Measurements from ENCODE around the gene ATXN1.
"Not testable (repeated sequence)": the region's sequence is repeated elsewhere in the genome, so short reads cannot be mapped to it uniquely, and the experiment has no call there.

ATXN1 gene

DNA sequence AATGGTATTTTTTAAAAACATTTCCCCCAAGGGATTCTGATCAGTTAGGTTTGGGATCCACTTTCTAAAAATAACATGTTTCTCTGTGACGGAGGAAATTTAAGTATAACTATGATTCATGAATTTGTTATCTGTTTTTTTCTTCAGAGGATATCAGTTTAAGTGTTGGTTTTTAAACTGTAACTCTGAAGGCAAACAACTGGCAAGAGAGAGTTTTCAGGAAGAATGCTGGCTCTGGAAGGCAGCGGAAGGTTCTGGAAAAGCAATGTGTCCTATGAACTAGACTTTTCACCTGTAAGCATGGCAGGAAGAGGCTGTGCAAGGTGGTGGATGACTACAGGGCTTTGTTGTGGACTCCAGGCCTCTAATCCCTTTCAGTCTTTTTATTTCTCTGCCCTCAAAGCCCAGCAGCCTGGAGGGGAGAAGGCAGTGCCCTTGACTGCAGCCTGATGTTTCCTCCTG, 369.8 kb downstream of the ATXN1 start:
- Histone ChIP-seq H3K27me3 (ENCODE audit: control insufficient read depth, insufficient read depth, low read length) (no peaks in the 10 kb centered on the region), H3K79me2 (no peaks in the 10 kb centered on the region), H3K9ac (no peak overlapping the region), H3K9me3 (ENCODE audit: control insufficient read depth, low read length) (no peaks in the 10 kb centered on the region), H2AFZ (no peak overlapping the region), H3K27ac (no peak overlapping the region), H3K4me2 (ENCODE audit: low read length) (no peak overlapping the region), H3K4me1 (no peaks in the 10 kb centered on the region), H3K36me3 (ENCODE audit: control insufficient read depth, insufficient read depth, low read length) (no peaks in the 10 kb centered on the region), H3K4me3 (ENCODE audit: low read depth, low read length) (no peak overlapping the region)
- TF ChIP-seq, protein P1, sequence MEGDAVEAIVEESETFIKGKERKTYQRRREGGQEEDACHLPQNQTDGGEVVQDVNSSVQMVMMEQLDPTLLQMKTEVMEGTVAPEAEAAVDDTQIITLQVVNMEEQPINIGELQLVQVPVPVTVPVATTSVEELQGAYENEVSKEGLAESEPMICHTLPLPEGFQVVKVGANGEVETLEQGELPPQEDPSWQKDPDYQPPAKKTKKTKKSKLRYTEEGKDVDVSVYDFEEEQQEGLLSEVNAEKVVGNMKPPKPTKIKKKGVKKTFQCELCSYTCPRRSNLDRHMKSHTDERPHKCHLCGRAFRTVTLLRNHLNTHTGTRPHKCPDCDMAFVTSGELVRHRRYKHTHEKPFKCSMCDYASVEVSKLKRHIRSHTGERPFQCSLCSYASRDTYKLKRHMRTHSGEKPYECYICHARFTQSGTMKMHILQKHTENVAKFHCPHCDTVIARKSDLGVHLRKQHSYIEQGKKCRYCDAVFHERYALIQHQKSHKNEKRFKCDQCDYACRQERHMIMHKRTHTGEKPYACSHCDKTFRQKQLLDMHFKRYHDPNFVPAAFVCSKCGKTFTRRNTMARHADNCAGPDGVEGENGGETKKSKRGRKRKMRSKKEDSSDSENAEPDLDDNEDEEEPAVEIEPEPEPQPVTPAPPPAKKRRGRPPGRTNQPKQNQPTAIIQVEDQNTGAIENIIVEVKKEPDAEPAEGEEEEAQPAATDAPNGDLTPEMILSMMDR (IDR thresholded peaks at IDR 0.05) = no peak

DNA sequence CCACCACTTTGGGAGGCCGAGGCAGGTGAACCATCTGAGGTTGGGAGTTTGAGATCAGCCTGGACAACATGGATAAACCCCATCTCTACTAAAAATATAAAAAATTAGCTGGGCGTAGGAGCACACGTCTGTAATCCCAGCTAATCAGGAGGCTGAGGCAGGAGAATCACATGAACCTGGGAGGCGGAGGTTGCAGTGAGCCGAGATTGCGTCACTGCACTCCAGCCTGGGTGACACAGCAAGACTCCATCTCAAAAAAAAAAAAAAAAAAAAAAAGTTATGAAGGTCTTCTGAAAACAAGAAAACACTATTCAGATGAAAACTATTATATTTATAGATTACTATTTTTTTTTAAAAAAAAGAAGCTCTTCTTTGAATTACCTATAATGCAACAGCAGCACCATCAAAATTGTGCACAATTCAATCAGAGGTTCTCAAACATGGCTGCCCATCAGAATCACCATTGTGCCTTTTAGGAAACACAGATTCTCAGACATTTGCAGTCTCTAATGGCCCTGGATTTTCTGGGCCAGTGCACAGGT, 370.3 kb downstream of the ATXN1 start:
- not testable (repeated sequence) for H3K4me3 ChIP-seq (ENCODE audit: low read depth, low read length); H3K4me2 ChIP-seq (ENCODE audit: low read length); H3K9ac ChIP-seq; H3K79me2 ChIP-seq; H3K27me3 ChIP-seq (ENCODE audit: control insufficient read depth, insufficient read depth, low read length); H2AFZ ChIP-seq; H3K36me3 ChIP-seq (ENCODE audit: control insufficient read depth, insufficient read depth, low read length); H3K4me1 ChIP-seq; H3K27ac ChIP-seq; H3K9me3 ChIP-seq (ENCODE audit: control insufficient read depth, low read length)

DNA sequence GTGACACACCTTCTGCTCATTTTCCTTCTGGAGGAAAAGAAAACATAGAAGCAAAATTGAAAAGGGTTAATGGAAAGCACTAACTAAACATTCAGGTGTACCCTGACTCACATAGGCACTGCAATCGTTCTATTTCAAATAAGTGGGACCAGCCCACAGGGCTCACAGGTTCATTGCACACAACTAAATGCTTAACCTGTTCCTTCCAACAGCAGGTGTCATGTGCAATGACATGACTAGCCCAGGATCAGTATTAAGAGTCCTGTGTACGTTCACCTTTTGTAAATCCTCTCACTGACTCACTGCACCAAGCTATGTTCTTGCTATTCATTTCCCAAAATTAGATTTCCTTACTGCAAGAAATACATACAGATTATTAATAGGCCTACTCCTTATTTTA, 371.6 kb downstream of the ATXN1 start:
- Histone ChIP-seq H3K36me3 (ENCODE audit: control insufficient read depth, insufficient read depth, low read length) (no peaks in the 10 kb centered on the region), H3K79me2 (no peaks in the 10 kb centered on the region), H3K27ac (no peak overlapping the region), H3K9ac (no peak overlapping the region), H3K4me2 (ENCODE audit: low read length) (no peak overlapping the region), H3K9me3 (ENCODE audit: control insufficient read depth, low read length) (no peaks in the 10 kb centered on the region), H3K4me1 (no peaks in the 10 kb centered on the region), H3K4me3 (ENCODE audit: low read depth, low read length) (no peak overlapping the region), H3K27me3 (ENCODE audit: control insufficient read depth, insufficient read depth, low read length) (no peaks in the 10 kb centered on the region), H2AFZ (no peak overlapping the region)
- TF ChIP-seq, protein P1 (IDR thresholded peaks at IDR 0.05) = no peak

DNA sequence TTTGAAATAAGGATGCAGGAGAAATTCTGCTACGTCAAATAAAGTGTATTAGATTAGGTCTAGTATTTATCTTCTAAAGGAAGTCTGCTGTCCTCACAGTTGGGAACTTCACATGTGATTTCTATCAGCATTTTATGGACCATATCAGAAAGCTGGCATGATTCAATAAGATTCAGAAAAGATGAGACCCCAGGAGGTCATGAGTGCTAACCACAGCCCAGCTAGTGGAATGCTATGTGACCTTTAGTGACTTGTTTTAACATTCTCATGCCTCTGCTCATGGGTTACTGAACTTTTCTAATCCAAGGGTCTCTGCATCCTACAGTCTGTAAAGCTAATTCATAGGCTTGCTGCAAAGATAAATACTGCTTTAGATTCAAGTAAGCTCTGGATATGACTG, 372.8 kb downstream of the ATXN1 start:
- Histone ChIP-seq H3K4me2 (ENCODE audit: low read length) (no peak overlapping the region), H3K4me1 (no peaks in the 10 kb centered on the region), H3K4me3 (ENCODE audit: low read depth, low read length) (no peak overlapping the region), H3K36me3 (ENCODE audit: control insufficient read depth, insufficient read depth, low read length) (no peaks in the 10 kb centered on the region), H3K79me2 (no peaks in the 10 kb centered on the region), H3K9ac (no peak overlapping the region), H3K9me3 (ENCODE audit: control insufficient read depth, low read length) (no peaks in the 10 kb centered on the region), H3K27me3 (ENCODE audit: control insufficient read depth, insufficient read depth, low read length) (no peaks in the 10 kb centered on the region), H2AFZ (no peak overlapping the region), H3K27ac (no peak overlapping the region)
- TF ChIP-seq, protein P1 (IDR thresholded peaks at IDR 0.05) = no peak

DNA sequence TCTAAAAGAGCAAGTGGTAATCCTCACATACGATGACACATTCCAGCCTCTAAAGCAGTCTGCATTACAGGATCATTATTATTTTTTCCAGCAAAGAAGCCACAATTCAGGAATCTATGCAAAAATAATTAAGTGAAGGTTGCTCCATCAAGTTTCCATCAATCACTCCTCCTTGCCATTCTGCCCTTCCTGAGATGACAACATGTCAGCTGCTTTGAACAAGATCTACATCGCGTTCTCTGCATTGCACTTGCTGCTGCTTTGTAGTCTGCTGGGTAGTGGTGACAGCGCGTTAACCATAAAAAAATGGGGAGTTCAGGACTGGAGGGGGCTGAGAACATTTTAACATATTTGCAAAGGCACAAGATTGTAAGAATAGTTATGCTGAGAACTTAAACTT, 375.2 kb downstream of the ATXN1 start:
- Histone ChIP-seq H3K4me1 (no peaks in the 10 kb centered on the region), H3K4me3 (ENCODE audit: low read depth, low read length) (no peak overlapping the region), H3K9ac (no peak overlapping the region), H3K9me3 (ENCODE audit: control insufficient read depth, low read length) (no peaks in the 10 kb centered on the region), H3K27ac (no peak overlapping the region), H3K27me3 (ENCODE audit: control insufficient read depth, insufficient read depth, low read length) (no peaks in the 10 kb centered on the region), H3K36me3 (ENCODE audit: control insufficient read depth, insufficient read depth, low read length) (no peaks in the 10 kb centered on the region), H3K4me2 (ENCODE audit: low read length) (no peak overlapping the region), H3K79me2 (no peaks in the 10 kb centered on the region), H2AFZ (no peak overlapping the region)
- TF ChIP-seq, protein P1 (IDR thresholded peaks at IDR 0.05) = no peak
